A549 (cell line): ENCODE data around the gene OSBPL3. TPM values are rescaled to one million over a fixed set of nuclear protein-coding genes. Genes with fewer than 3 reads are reported as not detected.

Source experiments
- ATAC-seq, 2 experiments: fragments of 200-7000 bp in 1 of 2; fragments of >200 bp in 1 of 2; cut with Nextera tagmentation in 1 of 2; cut with Tn5 transposase in 1 of 2; 3 replicates each; pipeline versions ENCODE4 v1.8.0 to v1.9.1; 2018 to 2020; ENCODE audit warnings: mild to moderate bottlenecking in 1 of 2, moderate library complexity in 1 of 2
- CTCF ChIA-PET: fragments of 300-600 bp; sonication (Branson Sonifier 250); formaldehyde crosslinking; extraction: SDS; loops from one replicate; lab custom pipeline; 2021; ENCODE audit warnings: antibody characterized with exemption, inconsistent platforms; lab: Yijun Ruan, JAX
- POLR2A ChIA-PET: fragments of 350-600 bp; formaldehyde crosslinking; extraction: SDS; loops from one replicate; lab custom pipeline; 2021; ENCODE audit warnings: antibody characterized with exemption, inconsistent platforms; lab: Yijun Ruan, JAX
- DNase-seq, 2 experiments: peaks; one replicate each; pipeline versions ENCODE4 v3.0.0 to v3.0.0-alpha.2; 2011 to 2016; ENCODE audit warnings: low read depth in 1 of 2, low spot score in 1 of 2
- FAIRE-seq: peaks from 2 replicates; lab custom pipeline; 2011; peaks lifted over from hg19 to GRCh38; lab: Jason Lieb, UNC
- H3K27ac ChIP-seq, 2 experiments: fragments of >200 bp; sonication (Bioruptor Twin); formaldehyde crosslinking; 3 replicates each; pipeline ENCODE4 v1.5.1; 2016 to 2017
- H3K4me1 ChIP-seq: fragments of >200 bp; sonication (Bioruptor Twin); formaldehyde crosslinking; 3 replicates; pipeline ENCODE4 v1.6.1; 2016
- H3K4me2 ChIP-seq: fragments of >200 bp; sonication (Bioruptor Twin); formaldehyde crosslinking; 3 replicates; pipeline ENCODE4 v1.6.1; 2016
- H3K4me3 ChIP-seq: fragments of >200 bp; sonication (Bioruptor Twin); formaldehyde crosslinking; 3 replicates; pipeline ENCODE4 v1.5.1; 2016
- H3K9me3 ChIP-seq: fragments of >200 bp; sonication (Bioruptor Twin); formaldehyde crosslinking; 3 replicates; pipeline ENCODE4 v1.6.1; 2016
- ATOH8 ChIP-seq: fragments of 250-450 bp; sonication (Bioruptor Pico); IDR thresholded peaks from 2 replicates; pipeline ENCODE4 v1.5.0; 2020; ENCODE audit warnings: low read depth, mild to moderate bottlenecking, moderate library complexity
- BHLHE40 ChIP-seq: IDR thresholded peaks from 2 replicates; pipeline ENCODE4 v1.6.1; 2012; ENCODE audit warnings: low read depth, low read length, inconsistent platforms
- CEBPB ChIP-seq, 2 experiments: fragments of >200 bp in 1 of 2; sonication (Bioruptor Twin) in 1 of 2; formaldehyde crosslinking in 1 of 2; IDR thresholded peaks; 2 replicates each; pipeline ENCODE4 v1.6.1; 2012 to 2016
- CHD4 ChIP-seq: fragments of 200-600 bp; sonication (generic); IDR thresholded peaks from 2 replicates; pipeline ENCODE4 v1.6.1; 2016; ENCODE audit warnings: antibody characterized with exemption, mild to moderate bottlenecking, borderline replicate concordance
- E2F6 ChIP-seq: IDR thresholded peaks from 2 replicates; pipeline ENCODE4 v1.6.1; 2012; ENCODE audit warnings: low read depth, borderline replicate concordance
- EHMT2 ChIP-seq: fragments of 200-600 bp; sonication (generic); IDR thresholded peaks from 2 replicates; pipeline ENCODE4 v1.6.1; 2016; ENCODE audit warnings: antibody characterized with exemption, low read depth, mild to moderate bottlenecking, moderate library complexity
- FOSB ChIP-seq: fragments of 250-450 bp; sonication (Bioruptor Pico); IDR thresholded peaks from 2 replicates; pipeline ENCODE4 v1.5.0; 2020; ENCODE audit warnings: mild to moderate bottlenecking, moderate library complexity
- FOSL2 ChIP-seq, 2 experiments: fragments of 450-650 bp in 1 of 2; fragments of >200 bp in 1 of 2; sonication (Bioruptor Twin) in 1 of 2; formaldehyde crosslinking; IDR thresholded peaks; 2 replicates each; pipeline versions ENCODE4 v1.5.0 to v1.6.1; 2016 to 2020; ENCODE audit warnings: mild to moderate bottlenecking in 1 of 2, moderate library complexity in 1 of 2
- HES2 ChIP-seq: fragments of >200 bp; sonication (Bioruptor Twin); formaldehyde crosslinking; IDR thresholded peaks from 2 replicates; pipeline ENCODE4 v1.6.1; 2016
- HMGXB4 ChIP-seq: fragments of 250-450 bp; sonication (Bioruptor Pico); IDR thresholded peaks from 2 replicates; pipeline ENCODE4 v1.5.0; 2021; ENCODE audit warnings: mild to moderate bottlenecking, moderate library complexity, borderline replicate concordance
- HOXB5 ChIP-seq: fragments of 250-450 bp; sonication (Bioruptor Pico); IDR thresholded peaks from 2 replicates; pipeline ENCODE4 v1.5.0; 2020; ENCODE audit warnings: mild to moderate bottlenecking, moderate library complexity
- JUNB ChIP-seq: fragments of >200 bp; sonication (Bioruptor Twin); formaldehyde crosslinking; IDR thresholded peaks from 2 replicates; pipeline ENCODE4 v1.6.1; 2016
- KDM1A ChIP-seq: fragments of 200-600 bp; sonication (generic); IDR thresholded peaks from 2 replicates; pipeline ENCODE4 v1.6.1; 2016; ENCODE audit warnings: low read depth, mild to moderate bottlenecking
- KDM5A ChIP-seq: fragments of 200-600 bp; sonication (generic); IDR thresholded peaks from 2 replicates; pipeline ENCODE4 v1.6.1; 2016; ENCODE audit warnings: antibody characterized with exemption, mild to moderate bottlenecking
- NR3C1 ChIP-seq: fragments of >200 bp; sonication (Bioruptor Twin); formaldehyde crosslinking; IDR thresholded peaks from 3 replicates; pipeline ENCODE4 v1.6.1; 2017
- PBX3 ChIP-seq: IDR thresholded peaks from 2 replicates; pipeline ENCODE4 v1.6.1; 2012
- POLR2A ChIP-seq: IDR thresholded peaks from 2 replicates; pipeline ENCODE4 v1.6.1; 2012; ENCODE audit warnings: mild to moderate bottlenecking, low read length
- POLR2AphosphoS2 ChIP-seq: conservative IDR thresholded peaks from 2 replicates; pipeline ENCODE4 v1.6.1; 2012; ENCODE audit warnings: low read length, improper control_type of control experiment, inconsistent platforms
- RARB ChIP-seq: fragments of 250-450 bp; sonication (Bioruptor Pico); IDR thresholded peaks from 2 replicates; pipeline ENCODE4 v1.8.0; 2021; ENCODE audit warnings: mild to moderate bottlenecking, moderate library complexity
- RFX5 ChIP-seq: fragments of 450-650 bp; IDR thresholded peaks from 2 replicates; pipeline ENCODE4 v1.7.1; 2014; ENCODE audit warnings: antibody characterized with exemption, mild to moderate bottlenecking, moderate library complexity
- RNF2 ChIP-seq: fragments of 200-600 bp; sonication (generic); IDR thresholded peaks from 2 replicates; pipeline ENCODE4 v1.6.1; 2016; ENCODE audit warnings: low read depth, mild to moderate bottlenecking, antibody characterized with exemption, moderate library complexity, borderline replicate concordance
- TP53 ChIP-seq: fragments of 250-450 bp; sonication (Bioruptor Pico); IDR thresholded peaks from 2 replicates; pipeline ENCODE4 v1.5.0; 2021; ENCODE audit warnings: mild to moderate bottlenecking, moderate library complexity
- USF2 ChIP-seq: fragments of 450-650 bp; IDR thresholded peaks from 2 replicates; pipeline ENCODE4 v1.6.1; 2014; ENCODE audit warnings: antibody characterized with exemption
- ZC3H11A ChIP-seq: fragments of 450-650 bp; IDR thresholded peaks from 2 replicates; pipeline ENCODE4 v1.6.1; 2014; ENCODE audit warnings: antibody characterized with exemption, mild to moderate bottlenecking
- ZNF302 ChIP-seq: fragments of 250-450 bp; sonication (Bioruptor Pico); IDR thresholded peaks from 2 replicates; pipeline ENCODE4 v1.9.0; 2021; ENCODE audit warnings: inconsistent platforms, mild to moderate bottlenecking, moderate library complexity
- ZSCAN20 ChIP-seq: fragments of 250-450 bp; sonication (Bioruptor Pico); IDR thresholded peaks from 2 replicates; pipeline ENCODE4 v1.8.0; 2022; ENCODE audit warnings: mild to moderate bottlenecking, moderate library complexity
- WGBS: methylation state at CpG from one replicate; pipeline ENCODE4 v1.1.6; 2017; ENCODE audit errors: missing lambda C conversion rate; 5-methylcytosine and 5-hydroxymethylcytosine counted together
- polyA plus RNA-seq, 4 experiments: library from polyadenylated mRNA; depleted of rRNA in 3 of 4; stranded (reverse); fragments of >200 nt; fragmentation: RNase III in 1 of 4; extraction: RNeasy Plus Mini Kit Qiagen cat#74134 plus additional on column Dnase treatment in 1 of 4; gene quantifications; 2 replicates in 3 of 4; 3 replicates in 1 of 4; pipeline ENCODE4 v1.2.3, GENCODE V29; 2011 to 2017

Gene OSBPL3
- polyA plus RNA-seq, 2 of the 4 experiments (the other 2 are of a cell fraction) = 10.9 to 17.4 TPM

- ATAC-seq (no peak; a peak in 1 of 6 replicates), FAIRE-seq (no peak), DNase-seq (no peak)
- Histone ChIP-seq H3K4me3 (no peak overlapping the region), H3K27ac (peak overlapping the region; percentile 77 to 85), H3K4me2 (peak overlapping the region; percentile 76), H3K4me1 (peaks cover 49% of the 10 kb centered on the region)
- 83% methylated on average over 2 of the region's 2 CpGs for WGBS
- CTCF ChIA-PET = interaction anchor here (1.1 to 4.3 kb wide), 7 partner anchors 13 to 271 kb away, joined by 3 to 24 read pairs (median 4); partner anchors contain the start of gene OSBPL3
- TF ChIP-seq CHD4 (no peak), NR3C1 (no peak), RARB (no peak), HOXB5 (no peak), USF2 (no peak), RNF2 (no peak), ZNF302 (CRISPR knock-in tag) (no peak)
- TF ChIP-seq, all 56 proteins: peak for 0
- no peaks in the 10 kb centered on the region for H3K9me3 ChIP-seq
- POLR2A ChIA-PET = interaction anchor here (0.9 to 1.1 kb wide), 2 partner anchors 152 to 298 kb away, joined by 3 read pairs; partner anchors contain the start of genes CYCS and OSBPL3
Observed at GRCh38 chr7:24827027-24827426, 153.0 kb downstream of the OSBPL3 start.

- 79% methylated on average over 7 of the region's 7 CpGs for WGBS
- ChIA-PET CTCF (interaction anchor here (1.1 to 4.3 kb wide), 7 partner anchors 14 to 272 kb away, joined by 3 to 24 read pairs (median 4); partner anchors contain the start of gene OSBPL3), POLR2A (interaction anchor here (0.9 to 1.1 kb wide), 2 partner anchors 153 to 299 kb away, joined by 3 read pairs; partner anchors contain the start of genes CYCS and OSBPL3)
- TF ChIP-seq POLR2A (no peak), KDM1A (no peak), TP53 (no peak), ZC3H11A (no peak), FOSB (no peak)
- TF ChIP-seq, all 56 proteins: peak for 0
- Histone ChIP-seq H3K4me1 (peaks cover 53% of the 10 kb centered on the region), H3K27ac (peak overlapping the region; percentile 77 to 85), H3K9me3 (no peaks in the 10 kb centered on the region), H3K4me2 (peak overlapping the region; percentile 76), H3K4me3 (no peak overlapping the region)
- FAIRE-seq (no peak), ATAC-seq (no peak), DNase-seq (no peak)
Observed at GRCh38 chr7:24826662-24827020, 153.3 kb downstream of the OSBPL3 start.

- FAIRE-seq (no peak), DNase-seq (peak; percentile 82 to 86), ATAC-seq (peak; percentile 80 to 89; a peak in 5 of 6 replicates)
- Histone ChIP-seq H3K9me3 (no peaks in the 10 kb centered on the region), H3K4me2 (peak overlapping the region; percentile 76), H3K4me1 (peaks cover 59% of the 10 kb centered on the region), H3K4me3 (no peak overlapping the region), H3K27ac (peak overlapping the region; percentile 77 to 85)
- ChIA-PET CTCF (interaction anchor here (0.9 to 4.3 kb wide), 7 partner anchors 8 to 272 kb away, joined by 3 to 24 read pairs (median 4); partner anchors contain the start of gene OSBPL3), POLR2A (interaction anchor here (1.1 kb wide), 1 partner anchor 153 kb away, joined by 3 read pairs; the partner anchor contains the start of gene OSBPL3)
- 29% methylated on average over 6 of the region's 6 CpGs for whole genome bisulfite sequencing
- TF ChIP-seq KDM5A = no peak
- no peak for TF ChIP-seq TP53
- no peak for TF ChIP-seq CEBPB (IDR thresholded peaks at IDR 0.05)
- peak; percentile 73 for TF ChIP-seq FOSL2 (IDR thresholded peaks at IDR 0.05)
- peak; percentile 88 for TF ChIP-seq FOSL2 (CRISPR knock-in tag; IDR thresholded peaks at IDR 0.05)
- TF ChIP-seq RFX5 = no peak
- no peak for TF ChIP-seq POLR2A
- TF ChIP-seq ATOH8 (CRISPR knock-in tag) = no peak
- TF ChIP-seq JUNB = peak; percentile 56
- TF ChIP-seq HMGXB4 (CRISPR knock-in tag) = no peak
- no peak for TF ChIP-seq E2F6
- TF ChIP-seq EHMT2 = no peak
- TF ChIP-seq POLR2AphosphoS2 = no peak
- TF ChIP-seq HES2 = no peak
- no peak for TF ChIP-seq ZSCAN20
- TF ChIP-seq BHLHE40 = no peak
- TF ChIP-seq KDM1A = no peak
- TF ChIP-seq PBX3 = no peak
- TF ChIP-seq CHD4 = no peak
Observed at GRCh38 chr7:24825931-24826661, 153.9 kb downstream of the OSBPL3 start.
